Measurements from ENCODE around the gene CACNA1D. TPM values are rescaled to one million over a fixed set of nuclear protein-coding genes. Genes with fewer than 3 reads are reported as not detected.
"Not testable (repeated sequence)": the region's sequence is repeated elsewhere in the genome, so short reads cannot be mapped to it uniquely, and the experiment has no call there.

CACNA1D gene
- 3.3 TPM in 1 of 2 replicates, not detected in the other for total RNA-seq (2014; rRNA removed; shearing (Covaris generic))

GRCh38 chr3:53493963-53494791 lies at the start of gene CACNA1D:
Gene CACNA1D (plus strand): TSS chr3:53494611. CDS start chr3:53495167, 556 bp downstream.
- in situ Hi-C loops (cut with HindIII; ENCODE audit: low sequenced_read_pairs) = no loop called here
- DNase-seq (ENCODE audit: low spot score) = peak; percentile 45

GRCh38 chr3:53457068-53457467 lies 37.3 kb upstream of the CACNA1D start:
- in situ Hi-C loops (cut with HindIII; ENCODE audit: low sequenced_read_pairs) = no loop called here
- no peak for DNase-seq (ENCODE audit: low spot score)

GRCh38 chr3:53460326-53460725 lies 34.1 kb upstream of the CACNA1D start:
- in situ Hi-C loops (cut with HindIII; ENCODE audit: low sequenced_read_pairs) = no loop called here
- no peak for DNase-seq (ENCODE audit: low spot score)

- DNase-seq (ENCODE audit: low spot score) = no peak
- in situ Hi-C loops (cut with HindIII; ENCODE audit: low sequenced_read_pairs) = no loop called here
Observed at GRCh38 chr3:53464424-53464823, 30.0 kb upstream of the CACNA1D start.

GRCh38 chr3:53469758-53470157 lies 24.7 kb upstream of the CACNA1D start:
- in situ Hi-C loops (cut with HindIII; ENCODE audit: low sequenced_read_pairs); DNase-seq (ENCODE audit: low spot score): not testable (repeated sequence)

GRCh38 chr3:53473422-53473821 lies 21.0 kb upstream of the CACNA1D start:
- no peak for DNase-seq (ENCODE audit: low spot score)
- in situ Hi-C loops (cut with HindIII; ENCODE audit: low sequenced_read_pairs) = no loop called here

- DNase-seq (ENCODE audit: low spot score); in situ Hi-C loops (cut with HindIII; ENCODE audit: low sequenced_read_pairs): not testable (repeated sequence)
Observed at GRCh38 chr3:53476372-53476771, 18.0 kb upstream of the CACNA1D start.

GRCh38 chr3:53477689-53478088 lies 16.7 kb upstream of the CACNA1D start:
- DNase-seq (ENCODE audit: low spot score); in situ Hi-C loops (cut with HindIII; ENCODE audit: low sequenced_read_pairs): not testable (repeated sequence)

GRCh38 chr3:53478166-53478830 lies 16.1 kb upstream of the CACNA1D start:
- in situ Hi-C loops (cut with HindIII; ENCODE audit: low sequenced_read_pairs) = no loop called here
- no peak for DNase-seq (ENCODE audit: low spot score)

GRCh38 chr3:53478921-53479664 lies 15.3 kb upstream of the CACNA1D start:
- in situ Hi-C loops (cut with HindIII; ENCODE audit: low sequenced_read_pairs) = no loop called here
- DNase-seq (ENCODE audit: low spot score) = no peak

GRCh38 chr3:53482227-53482626 lies 12.2 kb upstream of the CACNA1D start:
- in situ Hi-C loops (cut with HindIII; ENCODE audit: low sequenced_read_pairs) = no loop called here
- no peak for DNase-seq (ENCODE audit: low spot score)

GRCh38 chr3:53483821-53484220 lies 10.6 kb upstream of the CACNA1D start:
- DNase-seq (ENCODE audit: low spot score) = no peak
- in situ Hi-C loops (cut with HindIII; ENCODE audit: low sequenced_read_pairs) = no loop called here

GRCh38 chr3:53484984-53485383 lies 9.4 kb upstream of the CACNA1D start:
- in situ Hi-C loops (cut with HindIII; ENCODE audit: low sequenced_read_pairs) = no loop called here
- DNase-seq (ENCODE audit: low spot score) = no peak

GRCh38 chr3:53485675-53486403 lies 8.6 kb upstream of the CACNA1D start:
- in situ Hi-C loops (cut with HindIII; ENCODE audit: low sequenced_read_pairs) = no loop called here
- DNase-seq (ENCODE audit: low spot score) = no peak

- in situ Hi-C loops (cut with HindIII; ENCODE audit: low sequenced_read_pairs) = no loop called here
- no peak for DNase-seq (ENCODE audit: low spot score)
Observed at GRCh38 chr3:53486961-53487654, 7.3 kb upstream of the CACNA1D start.

- in situ Hi-C loops (cut with HindIII; ENCODE audit: low sequenced_read_pairs) = no loop called here
- no peak for DNase-seq (ENCODE audit: low spot score)
Observed at GRCh38 chr3:53489386-53489785, 5.0 kb upstream of the CACNA1D start.

- no peak for DNase-seq (ENCODE audit: low spot score)
- in situ Hi-C loops (cut with HindIII; ENCODE audit: low sequenced_read_pairs) = no loop called here
Observed at GRCh38 chr3:53489787-53490458, 4.5 kb upstream of the CACNA1D start.

GRCh38 chr3:53490459-53490968 lies 3.9 kb upstream of the CACNA1D start:
- DNase-seq (ENCODE audit: low spot score) = no peak
- in situ Hi-C loops (cut with HindIII; ENCODE audit: low sequenced_read_pairs) = no loop called here
